Superior temporal gyrus (tissue), 1 donor: Measurements from ENCODE around the gene SAFB.

Experiments
- DNase-seq: peaks from one replicate; pipeline ENCODE4 v3.0.0-alpha.2; 2016; ENCODE audit errors: extremely low spot score

Gene SAFB

DNA sequence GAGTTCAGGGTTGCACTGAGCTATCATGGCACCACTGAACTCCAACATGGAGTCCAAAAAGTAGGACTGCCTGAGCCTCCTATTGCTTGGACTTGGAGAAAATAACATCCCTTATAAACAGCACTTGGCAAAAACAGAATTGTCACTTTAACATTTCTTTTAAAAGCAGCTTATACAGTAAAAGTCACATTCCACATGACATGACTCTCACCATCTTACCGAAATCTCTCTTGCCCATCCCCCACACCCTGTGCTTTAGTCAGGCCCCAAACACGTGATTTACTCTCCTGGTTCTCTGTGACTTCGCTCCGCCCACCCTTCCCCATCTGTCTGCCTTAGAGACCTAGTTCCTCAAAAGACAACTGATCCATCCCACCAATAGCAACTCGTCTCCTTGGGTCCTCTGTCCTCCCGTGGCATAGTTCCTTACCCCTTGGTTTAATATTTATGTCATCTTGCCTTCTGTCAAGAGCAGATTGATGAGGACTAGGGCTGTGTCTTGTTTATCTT is 4.6 kb downstream of the SAFB start:
- DNase-seq, result peak; percentile 38

DNA sequence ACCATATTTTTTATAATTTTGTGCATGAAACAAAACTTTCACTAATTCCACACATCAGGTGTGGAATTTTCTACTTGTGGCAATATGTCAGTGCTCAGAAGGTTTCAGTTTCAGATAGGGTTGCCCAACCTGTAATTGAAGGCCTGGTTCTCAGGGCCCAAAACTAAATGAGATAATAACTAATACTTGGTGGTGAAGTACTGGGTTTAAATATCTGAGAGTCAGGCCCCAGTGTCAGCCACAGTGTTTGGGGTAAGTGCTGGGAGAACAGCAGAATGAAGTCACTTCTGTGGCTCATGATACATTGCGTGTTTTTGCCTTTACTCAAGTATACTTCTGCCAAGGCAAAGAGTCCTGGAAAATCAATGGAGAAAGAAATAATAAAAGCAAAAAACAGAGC is 5.6 kb downstream of the SAFB start:
- DNase-seq, result no peak

DNA sequence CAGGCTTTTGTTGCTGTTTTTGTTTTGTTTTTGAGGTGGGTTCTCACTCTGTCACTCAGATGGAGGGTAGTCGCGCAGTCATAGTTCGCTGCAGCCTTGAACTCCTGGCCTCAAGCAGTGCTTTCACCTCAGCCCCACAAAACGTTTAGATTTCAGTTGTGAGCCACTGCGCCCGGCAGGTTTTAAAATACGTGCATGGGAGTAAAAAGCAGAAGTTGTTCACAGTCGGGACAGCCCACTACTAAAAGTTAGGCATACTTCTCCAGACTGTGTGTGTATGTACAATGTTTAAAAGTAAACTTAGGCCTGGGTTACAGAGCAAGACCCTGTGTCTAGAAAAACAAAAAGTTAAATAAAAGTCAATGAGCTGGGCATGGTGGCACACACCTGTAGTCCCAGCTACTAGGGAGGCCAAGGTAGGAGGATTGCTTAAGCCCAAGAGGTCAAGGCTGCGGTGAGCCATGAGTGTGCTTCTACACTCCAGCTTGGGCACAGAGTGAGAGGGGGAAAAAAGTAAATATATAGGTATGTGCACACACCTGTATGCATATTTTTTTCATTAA is 6.1 kb downstream of the SAFB start:
- no peak for DNase-seq

DNA sequence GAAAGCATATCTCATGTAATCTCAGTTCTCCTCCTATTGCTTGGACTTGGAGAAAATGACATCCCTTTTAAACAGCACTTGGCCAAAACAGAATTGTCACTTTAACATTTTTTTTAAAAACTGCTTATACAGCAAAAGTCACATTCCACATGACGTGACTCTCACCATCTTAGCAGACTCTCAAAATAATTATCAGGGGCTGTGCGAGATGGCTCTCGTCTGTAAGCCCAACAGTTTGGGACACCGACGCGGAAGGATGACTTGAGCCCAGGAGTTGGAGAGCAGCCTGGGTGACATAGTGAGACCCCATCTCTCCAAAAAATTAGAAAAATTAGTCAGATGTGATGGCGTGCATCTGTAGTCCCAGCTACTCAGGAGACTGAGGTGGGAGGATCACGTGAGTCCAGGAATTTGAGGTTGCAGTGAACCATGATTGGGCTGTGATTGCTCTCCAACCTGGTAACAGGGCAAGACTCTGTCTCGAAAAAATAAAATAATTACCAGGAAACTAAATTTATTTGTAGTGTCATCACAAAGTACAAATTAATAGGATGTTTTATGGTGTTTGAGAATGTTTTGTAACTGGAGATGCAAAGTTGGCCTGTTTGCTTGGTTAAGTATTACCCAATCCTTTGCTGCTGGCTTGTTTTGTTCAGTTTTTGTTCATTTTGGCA is 8.8 kb downstream of the SAFB start:
- no peak for DNase-seq

DNA sequence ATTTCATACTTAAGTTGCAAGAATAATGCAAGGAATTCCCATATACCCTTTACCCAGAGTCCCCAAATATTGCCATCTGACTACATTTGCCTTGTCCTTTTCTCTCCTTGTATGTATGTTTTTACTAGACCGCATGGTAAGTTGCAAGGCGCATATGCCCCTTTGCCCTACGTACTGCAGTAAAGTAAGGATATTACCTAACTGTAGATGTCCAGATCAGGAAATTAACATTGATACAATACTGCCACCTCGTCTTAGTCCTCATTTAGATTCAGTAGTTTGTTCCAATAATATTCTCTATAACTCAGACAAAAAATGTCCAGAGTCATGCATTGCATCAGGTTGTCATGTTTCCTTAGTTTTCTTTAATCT is 9.3 kb downstream of the SAFB start:
- DNase-seq, result no peak

DNA sequence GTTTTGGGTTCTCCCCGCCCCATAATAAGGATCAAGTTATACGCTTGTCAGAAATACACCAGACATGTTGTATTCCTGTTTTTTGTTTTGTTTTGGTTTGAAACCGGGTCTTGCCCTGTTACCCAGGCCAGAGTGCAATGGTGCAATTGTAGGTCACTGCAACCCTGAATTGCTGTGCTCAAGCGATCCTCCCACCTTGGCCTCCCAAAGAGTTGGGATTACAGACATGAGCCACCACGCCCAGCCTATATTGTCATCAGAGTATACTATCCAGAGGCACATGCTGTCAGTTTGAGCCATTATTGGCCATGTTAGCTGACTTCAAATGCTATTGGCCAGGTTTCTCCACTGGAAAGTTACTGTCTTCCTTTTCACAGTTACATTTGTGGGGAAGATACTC is 9.8 kb downstream of the SAFB start:
- DNase-seq, result no peak

DNA sequence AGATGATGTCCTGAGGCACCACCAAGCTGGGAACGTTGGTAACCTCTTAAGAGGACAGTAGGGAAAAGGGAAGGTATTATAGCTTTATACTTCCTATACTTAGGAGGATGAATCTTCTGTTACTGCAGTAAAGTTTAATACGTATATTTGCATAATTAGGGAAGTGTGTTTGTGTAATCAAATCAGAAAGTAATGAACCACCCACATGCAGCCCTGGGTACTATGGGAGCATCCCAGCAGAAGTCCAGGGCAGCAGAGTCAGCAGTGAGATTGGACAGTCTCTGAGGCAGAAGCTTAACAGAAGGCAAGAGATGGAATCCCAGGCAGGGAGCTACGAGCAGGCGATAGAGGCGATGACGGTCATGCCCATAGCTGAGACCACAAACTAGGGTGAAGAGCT is 12.5 kb downstream of the SAFB start:
- no peak for DNase-seq

DNA sequence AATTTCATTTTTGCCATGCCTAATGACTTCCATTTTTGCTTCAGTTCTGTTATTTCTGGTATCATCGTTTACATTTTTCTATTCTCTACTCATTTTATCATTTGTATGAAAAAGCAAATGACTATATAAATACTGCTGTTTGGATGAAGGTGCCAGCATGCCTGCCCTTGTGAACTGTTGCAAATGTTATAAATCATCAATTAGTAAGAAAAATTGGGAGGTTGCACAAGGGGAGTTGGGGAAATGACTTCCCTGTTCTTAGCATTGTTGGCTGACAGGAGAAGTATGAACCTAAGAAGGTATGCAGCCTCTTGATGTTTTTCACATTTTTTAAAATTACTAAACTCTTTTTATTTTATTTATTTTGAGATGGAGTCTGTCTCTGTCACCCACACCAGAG is 15.1 kb downstream of the SAFB start:
- DNase-seq, result no peak

DNA sequence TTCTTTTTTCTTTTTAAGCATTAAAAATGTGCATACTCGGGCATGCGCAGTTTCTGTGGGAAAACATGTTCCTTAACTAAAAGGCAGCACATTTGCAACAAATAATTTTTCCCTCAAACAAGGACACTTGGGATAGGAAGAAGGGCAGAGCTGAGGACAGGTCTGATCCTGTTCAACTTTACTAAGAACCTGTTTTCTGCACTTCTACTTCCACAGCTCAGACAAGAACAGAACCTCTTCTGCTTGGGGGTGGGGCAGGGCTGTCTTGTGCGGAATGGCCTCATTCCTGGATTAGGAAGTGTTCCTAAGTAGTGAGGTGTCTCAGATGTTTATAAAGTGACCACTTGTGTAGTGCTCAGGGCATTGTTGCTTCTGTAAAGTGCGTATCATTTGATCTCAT is 18.3 kb downstream of the SAFB start:
- DNase-seq, result no peak

DNA sequence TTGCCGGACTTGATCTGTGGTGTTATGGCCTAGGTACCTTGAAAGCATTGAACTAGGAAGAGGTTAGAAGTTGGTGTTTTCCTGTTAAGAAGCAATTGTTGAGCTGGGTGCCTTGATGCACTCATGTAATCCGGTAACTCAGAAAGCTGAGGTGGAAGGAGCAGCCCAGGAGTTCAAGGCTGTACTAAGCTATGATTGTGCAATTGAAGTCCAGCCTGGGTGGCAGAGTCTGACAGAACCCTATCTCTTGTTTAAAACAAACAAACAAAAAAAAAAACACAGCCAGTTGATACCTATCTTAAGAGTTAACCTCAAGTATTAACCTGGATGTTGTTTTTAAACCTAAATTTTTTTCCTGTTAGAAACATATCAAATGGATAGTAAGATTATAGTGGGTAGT is 19.3 kb downstream of the SAFB start:
- DNase-seq, result no peak

DNA sequence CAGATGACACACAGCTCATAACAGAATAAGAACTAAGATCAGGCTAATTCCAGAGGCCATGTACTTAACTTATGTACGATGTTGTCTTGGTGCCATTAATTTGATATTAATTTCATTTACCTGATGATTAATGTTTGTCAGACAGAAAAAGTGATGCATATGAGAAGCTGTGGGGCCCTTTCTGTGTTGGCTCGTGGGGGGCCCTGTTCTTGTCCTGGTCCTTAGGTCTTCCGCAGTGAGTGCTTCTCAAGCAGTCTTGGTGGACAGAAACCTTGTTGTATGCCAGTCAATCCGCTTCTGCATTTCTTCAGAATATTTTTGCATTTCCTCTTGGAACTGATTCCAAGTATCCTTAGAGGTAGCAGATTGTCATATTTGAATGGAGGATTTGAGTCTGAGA is 20.2 kb downstream of the SAFB start:
- DNase-seq, result no peak

DNA sequence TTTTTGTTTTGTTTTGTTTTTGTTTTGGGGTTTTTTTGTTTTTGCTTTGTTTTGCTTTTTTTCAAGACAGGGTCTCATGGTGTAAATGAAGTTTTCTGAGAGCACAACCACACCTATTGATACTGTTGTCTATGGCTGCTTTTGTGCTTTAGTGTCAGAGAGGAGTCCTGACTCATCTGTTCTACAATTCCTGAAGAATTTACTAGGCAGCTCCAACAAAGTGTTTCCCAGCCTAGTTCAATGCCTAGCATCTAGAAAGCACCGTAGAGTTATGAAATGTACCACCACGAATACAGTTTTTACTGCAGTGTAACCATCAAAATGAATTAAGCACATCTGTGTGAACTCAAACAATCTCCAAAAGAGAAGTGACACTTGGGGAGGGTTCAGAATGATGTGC is 21.2 kb downstream of the SAFB start:
- DNase-seq, result no peak

DNA sequence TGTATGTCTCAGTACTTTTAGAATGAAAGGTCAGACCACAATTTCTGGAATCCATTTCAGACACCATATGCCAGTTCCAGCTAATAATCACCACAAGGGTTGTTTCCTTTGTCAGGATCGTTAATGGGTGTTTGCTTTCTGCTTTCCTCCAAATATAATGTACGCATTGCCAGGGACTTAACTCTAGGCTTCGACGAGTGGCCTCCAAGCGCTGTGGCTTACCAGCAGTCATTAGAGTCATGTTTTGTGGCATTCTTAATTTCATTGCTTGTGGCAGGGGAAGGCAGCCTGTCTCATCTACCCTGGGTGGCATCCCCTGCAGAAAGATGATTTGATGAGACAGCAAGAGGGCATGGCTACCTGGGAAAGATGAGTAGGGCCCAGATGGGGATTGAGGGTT is 22.5 kb downstream of the SAFB start:
- DNase-seq, result no peak

DNA sequence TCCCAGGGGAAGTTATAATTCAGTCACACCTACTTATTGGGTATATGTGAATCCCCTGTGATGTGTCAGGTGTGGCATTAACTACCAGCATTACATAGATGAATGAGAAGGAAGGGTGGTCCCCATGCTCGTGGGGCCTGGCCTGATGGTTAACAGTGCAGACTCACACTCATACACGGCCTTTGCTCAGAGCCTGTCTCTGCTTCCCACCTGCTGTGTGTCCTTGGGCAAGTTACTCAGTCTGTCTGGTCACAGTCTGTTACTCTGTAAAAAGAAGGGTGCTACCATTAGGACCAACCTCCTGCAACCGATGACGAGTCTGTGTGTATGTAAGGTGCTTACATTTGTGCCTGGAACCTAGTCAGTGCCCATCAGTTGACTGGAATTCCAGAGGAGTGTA is 23.8 kb downstream of the SAFB start:
- DNase-seq, result no peak

DNA sequence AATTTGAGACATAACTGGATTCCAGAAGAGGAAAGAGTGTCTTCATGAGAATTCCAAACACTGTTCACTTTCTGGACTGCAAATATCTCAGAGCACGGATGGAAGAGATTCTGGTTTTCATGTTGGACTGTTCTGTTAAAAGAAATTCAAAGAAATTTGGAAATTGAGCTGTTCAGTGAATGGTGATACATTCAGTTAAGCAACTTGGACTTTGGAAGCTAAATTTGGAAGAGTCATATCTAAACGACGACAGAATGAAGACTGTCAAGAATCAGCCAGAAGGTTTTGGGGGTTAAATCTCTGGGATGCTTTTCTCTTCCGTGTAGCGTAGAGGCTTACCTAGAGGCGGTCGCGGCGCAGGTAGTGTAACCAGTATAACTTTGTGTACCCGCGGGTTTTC is 25.6 kb downstream of the SAFB start:
- no peak for DNase-seq

DNA sequence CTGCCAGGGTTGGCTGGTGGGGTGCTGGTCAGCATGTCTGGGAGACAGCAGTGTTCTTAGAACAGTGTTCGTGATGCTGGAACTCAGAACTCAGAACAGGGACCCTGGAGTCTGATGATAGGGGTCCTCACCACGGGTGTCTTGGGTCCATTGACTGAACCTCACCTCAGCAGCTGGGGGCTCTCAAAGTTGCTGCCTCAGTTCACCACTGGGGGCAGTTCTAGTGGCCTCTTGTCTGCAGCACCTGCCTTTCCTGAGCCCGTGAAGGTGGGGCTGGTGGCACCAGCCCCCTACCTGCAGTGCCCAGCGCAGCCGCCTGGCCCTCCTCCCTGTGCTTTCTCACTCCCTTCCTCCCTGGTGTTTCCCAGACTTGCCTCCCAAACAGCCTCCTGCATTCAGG is 28.5 kb downstream of the SAFB start:
- no peak for DNase-seq

DNA sequence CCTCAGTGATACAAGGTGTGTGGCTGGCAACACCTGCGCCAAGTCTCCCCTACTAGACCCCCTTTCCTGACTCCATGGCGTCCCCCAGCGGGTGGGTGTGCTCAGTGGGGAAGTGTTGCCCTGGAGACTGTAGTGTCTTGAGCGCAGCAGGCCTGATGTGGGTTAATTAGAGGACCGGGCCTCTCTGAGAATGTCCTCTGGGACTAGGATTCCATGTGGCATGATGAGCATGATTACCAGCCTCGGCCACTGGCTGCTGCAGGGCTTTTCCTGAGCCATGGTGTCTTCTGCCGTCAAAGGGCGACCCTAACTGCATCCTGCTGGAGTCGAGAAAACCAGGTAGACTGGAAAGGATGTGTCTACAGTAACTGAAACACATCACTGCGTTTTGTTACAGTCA is 29.4 kb downstream of the SAFB start:
- no peak for DNase-seq

DNA sequence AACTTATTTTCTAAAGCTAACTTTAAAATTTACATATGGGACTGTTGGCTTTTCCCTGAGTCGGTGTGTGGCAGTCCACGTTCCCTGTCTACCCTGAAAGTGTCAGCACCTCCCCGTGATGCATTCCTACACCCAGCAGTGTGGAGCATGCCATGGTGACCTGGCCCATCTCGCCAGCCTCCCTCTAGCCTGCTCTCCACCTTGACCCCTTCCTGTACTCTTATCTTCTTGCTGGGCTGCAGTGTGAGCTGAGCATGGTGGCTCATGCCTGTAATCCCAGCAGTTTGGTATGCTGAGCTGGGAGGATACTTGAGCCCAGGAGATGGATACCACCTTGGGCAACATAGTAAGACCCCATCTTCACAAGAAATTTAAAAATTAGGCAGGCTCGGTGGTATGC is 32.0 kb downstream of the SAFB start:
- DNase-seq, result no peak

DNA sequence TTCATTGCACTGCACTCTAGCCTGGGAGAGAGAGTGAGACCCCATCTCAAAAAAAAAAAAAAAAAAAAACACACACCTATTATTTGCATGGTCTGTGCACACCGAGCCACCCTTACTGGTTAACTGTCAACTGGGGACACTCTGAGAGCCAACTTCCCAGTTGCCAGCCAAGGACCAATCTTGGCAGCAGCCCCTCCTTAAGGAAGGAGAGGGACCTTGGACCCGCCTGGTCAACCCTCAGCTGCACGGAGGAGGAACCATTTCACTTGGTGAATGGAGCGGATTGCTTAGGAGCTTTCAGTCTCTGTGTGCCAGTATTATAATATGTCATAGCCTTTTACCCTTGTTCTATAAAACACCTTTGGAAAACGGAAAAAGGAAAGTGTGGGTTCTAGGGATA is 32.5 kb downstream of the SAFB start:
- DNase-seq, result no peak

DNA sequence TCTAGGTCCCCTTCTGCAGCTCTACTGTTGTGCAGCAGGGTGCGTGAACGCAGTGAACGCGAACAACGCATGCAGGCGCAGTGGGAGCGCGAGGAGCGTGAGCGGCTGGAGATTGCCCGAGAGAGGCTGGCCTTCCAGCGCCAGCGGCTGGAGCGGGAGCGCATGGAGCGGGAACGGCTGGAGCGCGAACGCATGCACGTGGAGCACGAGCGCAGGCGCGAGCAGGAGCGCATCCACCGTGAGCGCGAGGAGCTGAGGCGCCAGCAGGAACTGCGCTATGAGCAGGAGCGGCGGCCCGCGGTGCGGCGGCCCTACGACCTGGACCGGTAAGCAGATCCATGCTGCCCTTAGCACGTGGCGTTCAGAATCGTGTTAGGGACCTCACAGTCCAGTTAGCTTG is 38.6 kb downstream of the SAFB start:
- no peak for DNase-seq

DNA sequence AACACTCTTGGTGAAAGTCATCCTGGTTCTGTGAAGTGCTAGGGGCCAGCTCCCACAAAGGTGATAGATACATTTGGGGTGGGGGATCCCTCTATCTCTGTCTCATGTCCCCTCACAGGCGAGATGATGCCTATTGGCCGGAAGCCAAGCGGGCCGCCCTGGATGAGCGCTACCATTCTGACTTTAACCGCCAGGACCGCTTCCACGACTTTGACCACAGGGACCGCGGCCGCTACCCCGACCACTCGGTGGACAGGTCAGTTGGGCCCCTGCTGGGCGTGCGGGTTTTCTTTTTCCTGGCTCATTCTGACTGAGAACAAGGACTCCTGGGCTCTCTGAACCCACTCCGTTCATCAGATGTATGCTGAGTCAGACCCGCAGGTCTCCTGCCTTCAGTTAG is 41.0 kb downstream of the SAFB start:
- no peak for DNase-seq

DNA sequence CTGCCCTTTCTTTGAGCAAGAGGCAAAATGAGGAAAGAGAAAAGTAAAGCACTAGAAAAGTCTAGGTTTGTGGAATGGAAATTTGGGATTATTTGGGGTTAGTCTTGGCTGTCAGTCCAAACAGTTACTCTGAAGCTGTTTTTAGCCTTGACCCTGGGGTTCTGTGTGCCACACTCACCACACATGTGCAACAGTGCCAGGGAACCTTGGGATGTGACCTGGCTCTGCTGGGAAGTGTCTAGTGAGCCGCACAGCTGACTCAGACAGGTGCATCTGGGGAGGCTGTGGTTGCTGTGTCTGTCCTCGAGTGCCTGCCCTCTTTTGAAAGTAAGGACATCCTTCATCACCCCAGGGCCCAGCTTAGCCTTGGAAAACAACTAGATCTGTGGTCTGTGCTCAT is 41.6 kb downstream of the SAFB start:
- no peak for DNase-seq

DNA sequence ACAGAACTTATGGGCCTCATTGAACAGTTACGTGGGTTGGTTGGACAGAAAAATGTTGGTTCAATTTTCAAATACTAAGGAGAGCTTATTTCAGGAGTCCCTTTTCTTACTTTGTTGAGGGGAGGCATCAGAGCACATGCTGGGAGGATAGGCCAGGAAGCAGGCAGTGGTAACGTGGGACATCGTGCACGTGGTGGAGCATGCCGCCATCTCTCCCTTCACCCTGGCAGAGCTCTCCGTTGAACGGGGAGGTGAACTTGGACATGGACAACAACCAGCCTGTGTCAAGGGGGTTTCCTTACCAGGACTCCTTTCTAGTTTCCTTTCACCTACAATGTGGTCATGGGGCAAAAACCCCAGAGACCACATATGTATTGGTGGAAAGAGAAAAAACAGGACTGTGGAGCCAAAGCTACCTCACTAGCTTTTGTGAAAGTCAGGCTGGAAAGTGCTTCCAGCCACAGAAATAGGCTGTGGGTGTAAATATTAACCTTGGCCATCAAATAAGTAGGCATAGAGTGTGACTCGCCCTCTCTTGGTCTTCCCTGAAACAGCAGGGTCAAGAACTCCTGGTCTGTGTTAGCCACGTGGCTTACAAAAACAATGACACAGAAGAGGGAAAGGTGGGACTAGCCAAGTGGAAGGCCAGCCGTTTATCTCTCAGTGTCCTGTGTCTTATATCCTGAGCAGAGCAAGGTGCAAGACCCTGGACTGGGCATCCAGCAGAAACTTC is 43.1 kb downstream of the SAFB start:
- DNase-seq, result no peak
